Measurements from ENCODE around the gene YKT6. TPM values are rescaled to one million over a fixed set of nuclear protein-coding genes. Genes with fewer than 3 reads are reported as not detected.

The YKT6 gene
- total RNA-seq = 86.2 and 107 TPM in 2 replicates

DNA sequence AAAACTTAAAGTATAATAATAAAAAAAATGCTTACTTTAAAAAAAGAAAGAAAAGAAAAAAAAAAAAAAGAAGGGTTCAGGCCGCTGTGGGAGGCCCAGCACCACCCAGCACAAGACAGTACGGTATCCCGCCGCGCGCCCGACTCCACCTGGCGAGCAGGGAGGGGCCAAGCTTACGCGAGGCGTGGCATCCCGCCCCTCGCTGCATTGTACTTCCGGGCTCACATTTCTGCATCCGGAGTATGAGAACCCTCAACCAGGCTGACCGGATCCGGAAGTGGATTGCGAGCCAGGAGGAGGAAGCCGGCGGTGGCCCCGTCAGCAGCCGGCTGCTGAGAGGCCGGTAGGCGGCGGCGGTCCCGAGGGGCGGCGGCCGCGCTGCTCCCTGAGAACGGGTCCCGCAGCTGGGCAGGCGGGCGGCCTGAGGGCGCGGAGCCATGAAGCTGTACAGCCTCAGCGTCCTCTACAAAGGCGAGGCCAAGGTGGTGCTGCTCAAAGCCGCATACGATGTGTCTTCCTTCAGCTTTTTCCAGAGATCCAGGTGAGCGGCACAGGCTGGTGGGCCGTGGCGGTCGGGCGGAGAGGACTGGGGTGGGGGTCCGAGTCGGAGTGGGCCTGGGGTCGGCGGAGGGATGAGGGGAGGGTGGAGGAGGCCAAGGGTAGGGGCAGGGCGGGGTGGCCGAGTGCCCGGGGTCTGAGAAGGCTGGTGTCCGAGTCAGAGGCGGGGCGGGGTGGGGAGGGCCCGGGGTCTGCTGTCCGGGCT is at the start of gene YKT6:
Gene YKT6, plus strand, starts transcription at position 280 of the 763 bp plus-strand sequence. Its CDS starts 158 bp downstream, at position 438.

DNA sequence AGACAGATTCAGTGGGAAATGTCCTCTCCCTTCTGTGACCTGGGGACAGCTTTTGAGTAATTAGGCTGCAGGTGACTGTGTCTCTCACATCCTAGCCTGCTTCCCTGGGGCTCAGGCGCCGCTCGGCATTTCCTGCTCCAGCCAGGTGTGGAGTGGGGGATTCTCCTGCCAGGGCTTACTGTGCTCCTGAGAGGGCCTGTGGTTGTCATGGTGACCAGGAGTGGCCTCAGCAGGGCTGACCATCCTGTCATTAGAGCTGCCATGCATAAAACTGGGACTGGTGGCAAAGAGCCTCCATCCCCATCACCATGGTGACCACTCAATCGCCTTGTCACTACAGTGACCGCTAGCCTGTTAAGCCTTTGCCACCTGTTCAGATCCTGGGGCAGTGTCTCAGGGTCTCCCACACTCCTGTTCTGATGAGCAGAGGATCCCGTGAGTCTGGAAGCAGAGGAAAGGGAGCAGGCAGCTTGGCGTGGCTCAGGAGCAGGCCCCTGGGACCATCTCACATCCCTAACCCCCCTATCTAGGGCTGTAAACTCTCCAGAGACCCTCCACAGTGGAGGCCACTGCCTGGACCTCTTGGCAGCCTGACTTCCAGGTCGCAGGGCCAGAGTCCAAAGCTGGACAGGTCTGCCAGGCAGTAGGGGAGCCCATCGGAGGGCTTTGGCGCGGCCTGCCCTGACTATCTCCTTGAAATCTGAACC is 11.3 kb upstream of the YKT6 start, which contains the start of gene GCK:
Gene GCK, minus strand, starts transcription at position 154 of the 707 bp plus-strand sequence. CDS start 486 bp downstream, outside the sequence.

Other genes starting within 250 kb of the YKT6 start
- not detected in 2 replicates for gene SPDYE1, start 203.1 kb upstream of the YKT6 start, total RNA-seq
- gene DBNL, start 156.3 kb upstream of the YKT6 start, total RNA-seq = 160 and 166 TPM in 2 replicates
- gene PGAM2, start 135.4 kb upstream of the YKT6 start, total RNA-seq = 0.26 and 1.2 TPM in 2 replicates
- 13.6 and 16.9 TPM in 2 replicates for gene POLM, start 118.4 kb upstream of the YKT6 start, total RNA-seq
- 141 and 228 TPM in 2 replicates for gene AEBP1, start 96.6 kb upstream of the YKT6 start, total RNA-seq
- 81.6 and 104 TPM in 2 replicates for gene POLD2, start 77.4 kb upstream of the YKT6 start, total RNA-seq
- gene MYL7, start 59.6 kb upstream of the YKT6 start, total RNA-seq = not detected in 2 replicates
- gene GCK, start 11.5 kb upstream of the YKT6 start, total RNA-seq = 0.25 and 0.26 TPM in 2 replicates
- gene CAMK2B, start 124.6 kb downstream of the YKT6 start, total RNA-seq = 1.3 and 2.9 TPM in 2 replicates

Data from aortic smooth muscle cell (primary cell).